H1 (cell line): ENCODE data around the gene DYNC1LI1. TPM values are rescaled to one million over a fixed set of nuclear protein-coding genes. Genes with fewer than 3 reads are reported as not detected.

Source experiments
- CTCF ChIA-PET: fragments of 300-600 bp; sonication (Branson Sonifier 250); formaldehyde crosslinking; loops from one replicate; lab custom pipeline; 2021; ENCODE audit not compliant: partially characterized antibody; lab: Charles Lee
- POLR2A ChIA-PET: fragments of 300-600 bp; sonication (Branson Sonifier 250); formaldehyde crosslinking; loops from one replicate; lab custom pipeline; 2021; ENCODE audit warnings: inconsistent platforms; ENCODE audit not compliant: partially characterized antibody; lab: Charles Lee
- DNase-seq, 2 experiments: peaks; one replicate each; pipeline versions ENCODE4 v3.0.0 to v3.0.0-alpha.2; 2010 to 2022; ENCODE audit warnings: low spot score in 2 of 2, low read depth in 1 of 2, mixed read lengths in 1 of 2
- FAIRE-seq: peaks from 2 replicates; lab custom pipeline; 2011; peaks lifted over from hg19 to GRCh38; lab: Jason Lieb, UNC
- H2AFZ ChIP-seq: 2 replicates; pipeline ENCODE4 v1.8.1; 2012; ENCODE audit warnings: low read length, inconsistent platforms
- H2AK5ac ChIP-seq: 2 replicates; pipeline ENCODE4 v1.6.1; 2013; ENCODE audit warnings: low read depth, low read length
- H2BK120ac ChIP-seq: replicated peaks from 2 replicates; pipeline ENCODE3; 2013; ENCODE audit warnings: low read depth, low read length, inconsistent platforms
- H2BK12ac ChIP-seq: 2 replicates; pipeline ENCODE4 v1.6.1; 2013; ENCODE audit warnings: low read depth, low read length
- H2BK15ac ChIP-seq: 2 replicates; pipeline ENCODE4 v1.6.1; 2013; ENCODE audit warnings: low read length
- H2BK20ac ChIP-seq: 2 replicates; pipeline ENCODE4 v1.6.1; 2013; ENCODE audit warnings: low read length
- H2BK5ac ChIP-seq: 2 replicates; pipeline ENCODE4 v1.6.1; 2013; ENCODE audit warnings: low read depth, low read length
- H3K14ac ChIP-seq: 2 replicates; pipeline ENCODE4 v1.6.1; 2013; ENCODE audit warnings: inconsistent platforms; ENCODE audit not compliant: insufficient read length
- H3K18ac ChIP-seq: 2 replicates; pipeline ENCODE4 v1.6.1; 2013; ENCODE audit warnings: low read length; ENCODE audit errors: extremely low read depth
- H3K23ac ChIP-seq: 2 replicates; pipeline ENCODE4 v1.6.1; 2013; ENCODE audit warnings: inconsistent platforms; ENCODE audit not compliant: insufficient read length
- H3K23me2 ChIP-seq: 2 replicates; pipeline ENCODE4 v1.6.1; 2013; ENCODE audit warnings: low read depth, low read length
- H3K27ac ChIP-seq: 2 replicates; pipeline ENCODE4 v1.6.1; 2011; ENCODE audit warnings: low read depth, low read length, inconsistent platforms
- H3K27me3 ChIP-seq, 4 experiments: replicated peaks in 1 of 4; 1 replicate in 1 of 4; 2 replicates in 3 of 4; pipeline versions ENCODE4 v1.6.1 to v1.8.1; 2011 to 2013; ENCODE audit warnings: low read length in 3 of 4, mild to moderate bottlenecking in 3 of 4, inconsistent platforms in 2 of 4, mixed read lengths in 2 of 4, moderate library complexity in 1 of 4; ENCODE audit not compliant: control insufficient read depth in 3 of 4, insufficient read depth in 3 of 4; ENCODE audit errors: extremely low read depth in 1 of 4
- H3K36me3 ChIP-seq, 4 experiments: 2 replicates each; pipeline versions ENCODE4 v1.6.1 to v1.8.1; 2011 to 2013; ENCODE audit warnings: mild to moderate bottlenecking in 4 of 4, low read length in 3 of 4, moderate library complexity in 2 of 4, control low read depth in 1 of 4, inconsistent platforms in 1 of 4; ENCODE audit not compliant: insufficient read depth in 4 of 4, control insufficient read depth in 2 of 4
- H3K4ac ChIP-seq: replicated peaks from 2 replicates; pipeline ENCODE3; 2013; ENCODE audit warnings: low read length, low read depth, mixed read lengths, inconsistent platforms; ENCODE audit not compliant: insufficient read length
- H3K4me1 ChIP-seq, 4 experiments: replicated peaks in 1 of 4; 1 replicate in 1 of 4; 2 replicates in 3 of 4; pipeline versions ENCODE4 v1.6.1 to v1.8.1; 2011 to 2013; ENCODE audit warnings: low read length in 3 of 4, inconsistent platforms in 2 of 4, mixed read lengths in 1 of 4; ENCODE audit not compliant: insufficient read depth in 4 of 4, control insufficient read depth in 3 of 4
- H3K4me2 ChIP-seq, 2 experiments: 2 replicates each; pipeline versions ENCODE4 v1.6.1 to v1.8.1; 2011 to 2013; ENCODE audit warnings: low read depth in 2 of 2, low read length in 2 of 2, control low read depth in 1 of 2, inconsistent platforms in 1 of 2, mild to moderate bottlenecking in 1 of 2; ENCODE audit not compliant: insufficient read depth in 1 of 2
- H3K4me3 ChIP-seq, 4 experiments: fragments of 200-600, 300-600 bp in 1 of 4; sonication (generic), shearing (Covaris generic), sonication (Bioruptor Twin) in 1 of 4; 2 replicates each; pipeline versions ENCODE4 v1.5.1 to v1.8.1; 2011 to 2016; ENCODE audit warnings: low read length in 4 of 4, low read depth in 3 of 4, control low read depth in 2 of 4, inconsistent platforms in 2 of 4, mild to moderate bottlenecking in 2 of 4, mixed read lengths in 1 of 4, moderate library complexity in 1 of 4; ENCODE audit not compliant: insufficient read depth in 2 of 4; ENCODE audit errors: extremely low read depth in 1 of 4
- H3K56ac ChIP-seq: replicated peaks from 2 replicates; pipeline ENCODE3; 2013; ENCODE audit warnings: low read depth, mild to moderate bottlenecking, mixed read lengths, low read length, inconsistent platforms; ENCODE audit not compliant: insufficient read length
- H3K79me1 ChIP-seq: 2 replicates; pipeline ENCODE4 v1.6.1; 2013; ENCODE audit warnings: low read depth, low read length, control low read depth
- H3K79me2 ChIP-seq, 2 experiments: 2 replicates each; pipeline versions ENCODE4 v1.6.1 to v1.8.1; 2012 to 2013; ENCODE audit warnings: low read length in 2 of 2, mild to moderate bottlenecking in 2 of 2, inconsistent platforms in 1 of 2; ENCODE audit not compliant: insufficient read depth in 2 of 2, control insufficient read depth in 1 of 2
- H3K9ac ChIP-seq, 4 experiments: replicated peaks in 1 of 4; 1 replicate in 1 of 4; 2 replicates in 3 of 4; pipeline versions ENCODE4 v1.6.1 to v1.8.1; 2011 to 2013; ENCODE audit warnings: low read depth in 3 of 4, low read length in 3 of 4, control low read depth in 2 of 4, mild to moderate bottlenecking in 2 of 4, moderate library complexity in 2 of 4, inconsistent platforms in 1 of 4; ENCODE audit errors: extremely low read depth in 1 of 4
- H3K9me3 ChIP-seq, 2 experiments: 2 replicates each; pipeline versions ENCODE4 v1.6.1 to v1.8.1; 2012 to 2013; ENCODE audit warnings: mild to moderate bottlenecking in 2 of 2, moderate library complexity in 2 of 2, control low read depth in 1 of 2, inconsistent platforms in 1 of 2, low read depth in 1 of 2, low read length in 1 of 2, mixed read lengths in 1 of 2; ENCODE audit not compliant: insufficient read depth in 2 of 2
- H4K20me1 ChIP-seq, 2 experiments: replicated peaks in 1 of 2; 2 replicates each; pipeline versions ENCODE3 to v1.8.1; 2011 to 2013; ENCODE audit warnings: inconsistent platforms in 2 of 2, low read length in 2 of 2, mild to moderate bottlenecking in 1 of 2; ENCODE audit not compliant: insufficient read depth in 2 of 2, control insufficient read depth in 1 of 2
- H4K5ac ChIP-seq: 2 replicates; pipeline ENCODE4 v1.6.1; 2013; ENCODE audit warnings: low read length, low read depth, mixed read lengths, inconsistent platforms; ENCODE audit not compliant: insufficient read length
- H4K8ac ChIP-seq: 2 replicates; pipeline ENCODE4 v1.8.0; 2013; ENCODE audit warnings: mild to moderate bottlenecking, moderate library complexity, low read length, inconsistent platforms; ENCODE audit not compliant: insufficient read depth; ENCODE audit errors: extremely low read depth
- H4K91ac ChIP-seq: replicated peaks from 2 replicates; pipeline ENCODE3; 2013; ENCODE audit warnings: low read length, mixed read lengths, inconsistent platforms; ENCODE audit not compliant: insufficient read length
- EGR1 ChIP-seq: IDR thresholded peaks from 2 replicates; pipeline ENCODE4 v1.6.1; 2011; ENCODE audit warnings: low read depth, low read length, borderline replicate concordance
- KDM1A ChIP-seq: fragments of 200-600, 300-600 bp; sonication (generic); IDR thresholded peaks from 2 replicates; pipeline ENCODE4 v1.7.1; 2016; ENCODE audit warnings: mild to moderate bottlenecking, low read length, borderline replicate concordance
- NRF1 ChIP-seq: IDR thresholded peaks from 2 replicates; pipeline ENCODE4 v1.6.1; 2011; ENCODE audit warnings: mild to moderate bottlenecking, low read depth, low read length, improper control_type of control experiment
- TAF7 ChIP-seq: optimal IDR thresholded peaks from 2 replicates; pipeline ENCODE3; 2011; ENCODE audit warnings: low read depth, mild to moderate bottlenecking, inconsistent platforms, low read length, moderate library complexity, borderline replicate concordance
- polyA plus RNA-seq, 7 experiments: library from polyadenylated mRNA; depleted of rRNA in 3 of 7; stranded (reverse) in 5 of 7; unstranded in 2 of 7; fragments of >200 nt in 5 of 7; fragments of 200-250 nt in 2 of 7; gene quantifications; 1 replicate in 5 of 7; 2 replicates in 1 of 7; 4 replicates in 1 of 7; pipeline versions ENCODE4 v1.2.1 to v1.2.3, GENCODE V29; 2011 to 2013; ENCODE audit warnings: missing spikeins in 2 of 7, mixed read lengths in 2 of 7
- total RNA-seq: library from RNA; stranded (reverse); fragmentation: NEBNext Ultra II Directional; extraction: Animal tissue kit (Norgen Biotek cat#: 25700); gene quantifications from 2 replicates; pipeline ENCODE4 v1.2.1, GENCODE V29; 2021

Gene DYNC1LI1
- total and polyA plus RNA-seq, 2 of the 8 experiments (the other 6 are each of a cell fraction or from before 2014, with no cell fraction given), result 13.6 to 45.1 TPM

DNA sequence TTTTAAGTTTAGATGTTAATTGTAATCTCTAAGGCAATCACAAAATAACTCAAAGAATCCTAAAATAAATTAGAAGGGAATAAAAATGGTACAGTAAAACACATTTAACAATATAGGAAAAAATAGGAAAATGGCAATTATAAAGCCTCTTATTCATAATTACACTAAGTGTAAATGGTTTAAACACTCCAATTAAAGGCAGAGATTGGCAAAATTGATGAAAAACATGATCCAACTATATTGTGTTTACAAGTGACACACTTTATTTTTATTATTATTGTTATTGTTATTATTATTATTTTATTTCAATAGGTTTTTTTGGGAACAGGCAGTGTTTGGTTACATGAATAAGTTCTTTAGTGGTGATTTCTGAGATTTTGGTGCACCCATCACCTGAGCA, 48.7 kb upstream of the DYNC1LI1 start:
- POLR2A ChIA-PET, result no interaction called here

More for the DNA sequence above, 48.7 kb upstream of the DYNC1LI1 start:
- Histone ChIP-seq H2BK5ac (no peak overlapping the region), H3K4me1 (no peaks in the 10 kb centered on the region), H2AK5ac (no peak overlapping the region), H2AFZ (no peak overlapping the region), H3K4me2 (no peak overlapping the region), H3K18ac (no peak overlapping the region), H3K27me3 (no peaks in the 10 kb centered on the region; a peak in 1 of 7 replicates), H3K9me3 (peaks cover 0 to 2% of the 10 kb centered on the region in 2 experiments; a peak in 1 of 4 replicates), H4K20me1 (no peaks in the 10 kb centered on the region), H3K79me2 (no peaks in the 10 kb centered on the region), H3K4me3 (no peak overlapping the region), H3K9ac (no peak overlapping the region), H3K36me3 (no peaks in the 10 kb centered on the region), H4K8ac (no peak overlapping the region), H2BK120ac (no peak overlapping the region), H2BK15ac (no peak overlapping the region), H3K14ac (no peak overlapping the region), H4K5ac (no peak overlapping the region), H3K4ac (no peak overlapping the region), H3K23me2 (no peaks in the 10 kb centered on the region), H3K56ac (no peak overlapping the region), H3K79me1 (no peaks in the 10 kb centered on the region), H3K27ac (no peak overlapping the region), H2BK12ac (no peak overlapping the region), H2BK20ac (no peak overlapping the region), H4K91ac (no peak overlapping the region), H3K23ac (no peak overlapping the region)
- CTCF ChIA-PET, result no interaction called here
- no peak for TF ChIP-seq KDM1A
- no peak for TF ChIP-seq NRF1
- TF ChIP-seq EGR1, result no peak
- TF ChIP-seq TAF7, result no peak
- FAIRE-seq (no peak), DNase-seq (no peak)
